HPDE6-E6E7 (cell line): Measurements from ENCODE around the gene CBLL1.
A peak's percentile ranks its signal among the peaks of the same experiment; 100 is the strongest.

ENCODE experiments used
- DNase-seq: peaks from one replicate; pipeline ENCODE4 v3.0.0; 2011; ENCODE audit warnings: missing footprints; ENCODE audit errors: extremely low spot score

Gene CBLL1

DNA sequence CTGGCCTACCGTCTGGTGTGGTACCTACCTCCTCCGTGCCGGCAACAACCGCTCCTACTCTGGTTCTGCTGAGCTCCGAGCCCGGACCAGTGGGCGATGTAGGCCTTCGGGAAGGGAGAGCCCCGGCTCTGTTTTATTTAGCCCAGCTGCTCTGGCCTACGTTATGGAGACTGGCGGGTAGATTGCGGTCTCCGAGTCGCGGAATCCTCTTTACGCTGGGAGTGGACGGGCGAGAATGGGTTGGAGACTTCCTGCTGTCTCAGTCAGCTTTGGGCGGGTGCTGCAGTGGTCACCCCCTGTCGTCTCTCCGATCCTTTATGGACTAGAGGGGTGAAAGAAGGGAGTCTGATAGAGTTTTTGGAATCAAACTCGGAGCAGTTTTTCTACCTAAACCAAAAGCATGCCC is 406 bp downstream of the CBLL1 start:
- DNase-seq: peak; percentile 14

DNA sequence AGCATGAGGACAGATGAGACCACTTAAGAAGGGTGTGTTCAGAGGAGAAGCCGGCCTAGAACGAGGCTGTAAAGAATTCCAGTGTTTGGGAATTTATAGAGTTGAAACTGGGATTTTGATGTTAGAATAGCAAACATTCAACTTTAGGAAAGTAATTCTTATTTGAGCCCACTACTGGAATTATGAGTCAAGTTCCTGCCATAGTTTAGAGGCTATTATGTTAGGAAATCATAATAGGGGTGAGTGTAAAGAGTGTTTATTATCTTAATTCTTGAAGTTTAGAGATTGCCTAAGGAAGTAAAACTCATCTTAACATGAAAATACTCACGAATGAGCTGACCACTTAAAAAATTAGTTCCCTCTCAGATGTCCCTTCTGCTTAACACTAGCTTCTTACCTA is 2.1 kb downstream of the CBLL1 start:
- DNase-seq: no peak

GRCh38 chr7:107751113-107751512 is 7.2 kb downstream of the CBLL1 start:
- no peak for DNase-seq

- no peak for DNase-seq
These were observed 10.7 kb downstream of the CBLL1 start for GRCh38 chr7:107754642-107755041.

GRCh38 chr7:107758667-107759066 is 14.7 kb downstream of the CBLL1 start:
- DNase-seq: no peak

DNA sequence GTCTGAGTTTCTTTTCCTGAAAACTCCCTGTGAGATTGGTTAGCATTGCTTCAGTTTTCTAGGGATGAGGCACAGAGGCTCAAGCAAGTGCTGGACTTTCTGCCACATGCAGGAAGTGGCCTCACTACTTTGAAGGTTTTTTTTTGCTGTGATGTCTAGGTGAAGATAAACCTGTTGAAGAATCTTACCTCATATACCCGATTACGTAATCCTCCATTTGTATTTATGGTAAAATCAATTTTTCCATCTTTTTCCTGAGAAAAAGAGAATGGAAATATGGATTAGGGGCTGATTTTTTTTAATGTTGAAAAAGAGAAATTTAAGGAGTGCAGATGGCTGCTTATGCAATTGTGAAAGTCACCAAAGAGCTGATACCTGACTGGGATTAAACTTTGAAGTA is 23.4 kb downstream of the CBLL1 start:
- DNase-seq: no peak

DNA sequence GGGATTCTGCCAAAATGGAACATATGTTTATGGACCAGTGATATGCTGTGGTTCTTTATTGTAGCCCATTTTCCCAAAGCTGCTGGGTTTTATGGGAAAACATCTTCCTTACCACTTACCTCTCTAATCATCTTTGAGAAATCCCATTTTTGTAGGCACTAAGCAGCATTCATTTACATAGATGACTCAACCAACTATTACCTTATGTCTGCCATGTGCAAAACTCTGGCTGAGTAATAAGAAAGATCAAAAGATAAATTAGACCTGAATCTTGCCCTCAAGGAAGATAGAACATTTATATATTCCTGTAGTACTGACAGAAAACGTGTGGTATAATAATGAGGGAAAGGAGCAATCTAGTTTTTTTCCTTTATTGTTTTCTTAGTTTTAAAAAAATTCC is 24.3 kb downstream of the CBLL1 start:
- no peak for DNase-seq

GRCh38 chr7:107773027-107773426 is 29.1 kb downstream of the CBLL1 start:
- DNase-seq: no peak

DNA sequence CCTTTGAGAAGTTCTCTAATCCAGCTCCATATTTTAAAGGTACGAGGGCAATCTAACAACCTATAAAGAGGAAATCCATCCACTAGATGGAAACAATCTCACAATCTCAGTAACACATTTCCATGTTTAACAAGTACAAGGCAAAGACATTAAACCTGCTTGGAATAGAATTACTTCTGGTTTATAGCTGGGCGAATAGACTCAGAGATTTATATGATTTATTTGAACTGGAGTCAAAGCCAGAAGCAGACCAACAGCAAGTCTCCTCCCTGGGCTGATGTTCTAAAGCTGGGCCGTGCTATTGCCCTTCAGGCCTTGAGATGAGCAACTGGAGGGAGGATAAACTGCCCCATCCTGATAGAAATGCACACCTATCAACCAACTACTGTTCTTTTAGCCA is 33.8 kb downstream of the CBLL1 start:
- DNase-seq: no peak

DNA sequence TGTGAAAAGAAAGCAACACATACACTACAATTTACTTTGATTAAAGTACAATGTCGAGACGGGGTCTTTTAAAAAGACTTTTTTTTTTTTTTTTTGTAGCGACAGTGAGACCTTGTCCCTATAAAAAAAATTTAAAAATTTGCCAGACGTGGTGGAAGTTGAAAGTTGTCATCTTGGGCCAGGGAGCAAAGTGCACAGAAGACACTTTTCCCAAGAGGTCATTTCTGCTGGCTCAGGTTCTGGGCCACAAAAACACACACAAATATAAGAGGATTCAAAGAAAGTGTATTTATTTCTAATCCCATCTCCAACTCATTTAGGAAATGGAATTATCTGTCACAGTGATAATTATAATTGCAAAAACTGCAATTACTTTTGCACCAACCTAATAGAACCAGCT is 34.3 kb downstream of the CBLL1 start:
- no peak for DNase-seq

GRCh38 chr7:107779647-107780099 is 35.7 kb downstream of the CBLL1 start:
- DNase-seq: no peak

GRCh38 chr7:107782374-107782773 is 38.4 kb downstream of the CBLL1 start:
- no peak for DNase-seq

DNA sequence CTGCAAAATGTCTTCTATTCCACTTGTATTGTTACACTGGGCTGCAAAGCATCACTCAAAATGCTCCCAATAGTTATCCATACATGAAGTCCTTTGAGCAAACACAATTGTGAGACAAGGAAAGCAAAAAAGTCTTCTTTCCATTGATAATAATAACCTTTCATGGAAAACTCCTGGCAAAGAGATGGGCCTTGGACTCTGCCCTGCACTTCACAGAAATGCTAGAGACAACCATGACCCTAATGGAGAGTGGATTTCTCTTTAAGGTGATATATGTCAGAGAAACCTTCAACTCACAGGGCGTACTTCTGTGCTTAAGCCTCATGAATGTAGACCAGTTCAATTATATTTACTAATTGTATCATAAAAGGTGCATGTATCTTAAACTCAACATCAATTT is 39.7 kb downstream of the CBLL1 start:
- no peak for DNase-seq

GRCh38 chr7:107785170-107785569 is 41.2 kb downstream of the CBLL1 start:
- no peak for DNase-seq

DNA sequence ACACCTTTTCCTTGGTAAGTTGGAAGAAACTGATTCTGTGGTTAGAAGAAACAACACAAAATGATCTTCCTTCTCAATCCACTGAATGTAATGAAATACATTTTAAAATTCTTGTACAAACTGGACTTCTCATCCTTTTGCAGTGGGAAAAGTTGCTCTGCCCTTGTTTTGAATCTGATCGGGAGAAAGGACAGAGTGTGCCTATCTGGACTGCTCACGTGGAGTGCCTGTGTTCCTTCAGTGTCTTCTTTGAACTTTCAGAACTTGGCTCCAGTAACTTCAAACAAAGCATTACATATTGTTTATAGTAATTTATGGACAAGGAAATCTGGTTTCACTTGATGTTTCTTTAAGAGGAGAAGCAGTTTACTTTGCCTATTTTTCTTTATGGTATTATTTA is 42.0 kb downstream of the CBLL1 start:
- DNase-seq: no peak

- no peak for DNase-seq
These were observed 44.3 kb downstream of the CBLL1 start for GRCh38 chr7:107788216-107788615.

GRCh38 chr7:107788662-107789061 is 44.7 kb downstream of the CBLL1 start:
- no peak for DNase-seq

DNA sequence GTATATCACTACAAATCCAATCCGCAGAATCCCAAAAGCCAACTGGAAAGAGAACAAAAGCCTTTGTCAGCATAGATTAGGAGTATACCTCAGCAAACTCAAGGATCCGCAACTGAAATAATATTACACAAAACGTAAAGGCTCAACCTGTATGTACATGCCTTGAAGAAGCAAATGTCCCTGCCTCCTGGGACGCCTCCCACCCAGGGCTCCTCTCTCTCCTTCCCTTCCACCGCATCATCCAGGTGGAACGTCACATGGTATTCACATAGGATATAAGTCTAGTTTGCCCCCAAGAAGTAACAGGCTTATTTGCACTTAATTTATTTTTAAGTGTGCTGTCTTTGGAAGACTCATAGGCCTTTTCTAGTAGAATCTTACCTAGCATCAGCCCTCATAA is 45.7 kb downstream of the CBLL1 start:
- DNase-seq: no peak

DNA sequence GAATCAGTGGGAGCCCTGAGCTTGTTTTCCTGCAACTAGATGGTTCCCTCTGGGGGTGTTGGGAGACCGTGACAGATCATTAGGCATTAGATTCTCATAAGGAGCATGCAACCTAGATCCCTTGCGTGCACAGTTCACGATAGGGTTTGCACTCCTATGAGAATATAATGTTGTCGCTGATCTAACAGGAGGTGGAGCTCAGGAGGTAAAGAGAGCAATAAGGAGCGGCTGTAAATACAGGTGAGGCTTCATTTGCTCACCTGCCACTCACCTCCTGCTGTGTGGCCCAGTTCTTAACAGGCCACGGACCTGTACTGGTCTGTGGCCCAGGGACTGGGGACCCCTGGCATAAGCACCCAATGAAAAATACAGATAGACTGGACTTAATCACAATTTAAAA is 48.4 kb downstream of the CBLL1 start:
- DNase-seq: no peak

DNA sequence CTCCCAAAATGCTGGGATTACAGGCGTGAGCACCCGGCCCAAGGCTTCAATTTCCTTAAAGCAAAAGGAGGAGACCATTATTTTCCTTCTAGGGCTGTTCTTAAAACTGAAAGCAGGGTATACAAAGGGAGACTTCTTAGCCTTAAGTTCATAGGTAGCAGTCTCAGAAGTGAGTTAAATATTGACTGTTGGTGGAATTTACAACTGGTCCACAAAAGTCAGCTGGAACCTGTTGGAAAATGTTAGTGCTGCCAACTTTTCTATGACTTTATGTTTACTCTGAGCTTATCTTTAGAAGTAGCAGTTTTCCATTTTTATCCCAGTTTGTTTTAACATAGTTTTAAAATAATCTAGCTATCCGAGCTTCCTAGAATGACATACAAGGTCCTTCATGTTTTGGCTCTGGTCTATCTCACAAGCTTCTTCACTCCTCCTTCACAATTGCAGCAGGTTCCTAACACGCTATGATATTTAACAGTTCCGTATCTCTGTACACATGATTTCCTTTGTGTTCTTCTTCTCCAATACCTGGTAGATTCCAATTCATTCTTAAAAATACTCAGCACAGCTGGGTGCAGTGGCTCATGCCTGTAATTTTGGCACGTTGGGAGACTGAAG is 55.8 kb downstream of the CBLL1 start:
- DNase-seq: no peak

- DNase-seq: no peak
These were observed 59.2 kb downstream of the CBLL1 start, which contains the start of gene SLC26A3 for GRCh38 chr7:107803009-107803610. Gene SLC26A3, minus strand, starts transcription at chr7:107803223. Its CDS starts 8,714 bp downstream, at chr7:107794509.

- DNase-seq: no peak
These were observed 65.2 kb downstream of the CBLL1 start for GRCh38 chr7:107809179-107809578.

DNA sequence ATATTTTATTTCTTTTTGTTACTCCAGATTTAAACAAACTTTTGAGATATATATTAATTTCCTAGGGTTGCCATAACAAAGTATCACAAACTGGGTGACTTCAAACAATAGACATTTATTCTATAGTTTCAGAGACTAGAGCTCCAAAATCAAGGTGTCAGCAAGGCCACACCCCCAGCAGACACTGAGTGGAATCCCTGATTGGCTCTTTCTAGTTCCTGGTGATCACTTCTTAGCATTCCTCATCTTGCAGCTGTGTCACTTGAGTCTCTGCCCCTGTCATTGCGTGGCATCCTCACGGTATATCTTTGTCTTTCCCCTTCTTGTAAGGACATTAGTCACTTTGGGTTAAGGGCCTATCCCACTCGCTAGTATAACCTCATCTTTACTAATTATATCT is 66.7 kb downstream of the CBLL1 start:
- no peak for DNase-seq
